ENCODE data around the gene CHRNA10. TPM values are rescaled to one million over a fixed set of nuclear protein-coding genes. Genes with fewer than 3 reads are reported as not detected.
A peak's percentile ranks its signal among the peaks of the same experiment; 100 is the strongest.
"Not testable (repeated sequence)": the region's sequence is repeated elsewhere in the genome, so short reads cannot be mapped to it uniquely, and the experiment has no call there.

CHRNA10 gene
- total RNA-seq, 3 donors from 2014 or later, result 1.1 to 1.5 (median 1.4) TPM

- H3K4me3 ChIP-seq, result no peak overlapping the region
- intact Hi-C loops (cut with DNase I, micrococcal nuclease), result no loop called here
- no peak for TF ChIP-seq CTCF (IDR thresholded peaks at IDR 0.05)
- H3K36me3 ChIP-seq (ENCODE audit: low read depth), result no peaks in the 10 kb centered on the region
- no peaks in the 10 kb centered on the region for H3K9me3 ChIP-seq
- ATAC-seq (no peak), DNase-seq (no peak)
- no peaks in the 10 kb centered on the region for H3K4me1 ChIP-seq (ENCODE audit: low read depth)
Measured at GRCh38 chr11:3664032-3664630, 7.1 kb downstream of the CHRNA10 start.

GRCh38 chr11:3662856-3663255, 8.3 kb downstream of the CHRNA10 start:
- DNase-seq (no peak), ATAC-seq (no peak)
- Histone ChIP-seq H3K9me3 (no peaks in the 10 kb centered on the region), H3K4me3 (no peak overlapping the region), H3K36me3 (ENCODE audit: low read depth) (no peaks in the 10 kb centered on the region), H3K4me1 (ENCODE audit: low read depth) (no peaks in the 10 kb centered on the region)
- intact Hi-C loops (cut with DNase I, micrococcal nuclease), result no loop called here
- no peak for TF ChIP-seq CTCF (IDR thresholded peaks at IDR 0.05)

- Histone ChIP-seq H3K4me1 (ENCODE audit: low read depth) (no peaks in the 10 kb centered on the region), H3K36me3 (ENCODE audit: low read depth) (no peaks in the 10 kb centered on the region), H3K4me3 (no peak overlapping the region), H3K9me3 (no peaks in the 10 kb centered on the region)
- intact Hi-C loops (cut with DNase I, micrococcal nuclease), result no loop called here
- no peak for DNase-seq
- no peak for TF ChIP-seq CTCF (IDR thresholded peaks at IDR 0.05)
- no peak for ATAC-seq
Measured at GRCh38 chr11:3660960-3661359, 10.2 kb downstream of the CHRNA10 start.

- intact Hi-C loops (cut with DNase I, micrococcal nuclease), result no loop called here
- no peak for DNase-seq
- peak; percentile 34 for ATAC-seq
- no peak for TF ChIP-seq CTCF (IDR thresholded peaks at IDR 0.05)
- Histone ChIP-seq H3K4me3 (no peak overlapping the region), H3K4me1 (ENCODE audit: low read depth) (no peaks in the 10 kb centered on the region), H3K36me3 (ENCODE audit: low read depth) (no peaks in the 10 kb centered on the region), H3K9me3 (no peaks in the 10 kb centered on the region)
Measured at GRCh38 chr11:3659595-3660515, 11.3 kb downstream of the CHRNA10 start.

- DNase-seq, result no peak
- no peak overlapping the region for H3K4me3 ChIP-seq
- TF ChIP-seq CTCF (IDR thresholded peaks at IDR 0.05), result no peak
- no peaks in the 10 kb centered on the region for H3K9me3 ChIP-seq
- ATAC-seq, result no peak
- intact Hi-C loops (cut with DNase I, micrococcal nuclease), result no loop called here
- no peaks in the 10 kb centered on the region for H3K36me3 ChIP-seq (ENCODE audit: low read depth)
- no peaks in the 10 kb centered on the region for H3K4me1 ChIP-seq (ENCODE audit: low read depth)
Measured at GRCh38 chr11:3658252-3658651, 12.9 kb downstream of the CHRNA10 start.

- H3K9me3 ChIP-seq; H3K4me3 ChIP-seq; H3K4me1 ChIP-seq (ENCODE audit: low read depth); ATAC-seq; DNase-seq; H3K36me3 ChIP-seq (ENCODE audit: low read depth); intact Hi-C loops (cut with DNase I, micrococcal nuclease): not testable (repeated sequence)
Measured at GRCh38 chr11:3657331-3657730, 13.9 kb downstream of the CHRNA10 start.

Data from mucosa of descending colon (tissue), 3 donors.